Memory B cell (primary cell): ENCODE data around the gene GABRE.

Source experiments
- ATAC-seq: fragments of 150-1000 bp; cut with Tn5 transposase; 2 replicates; pipeline ENCODE4 v1.10.0; 2021; ENCODE audit warnings: low read depth, mild to moderate bottlenecking, moderate library complexity
- DNase-seq, 2 donors: peaks; one replicate each; pipeline ENCODE4 v3.0.0; 2022; ENCODE audit warnings: low spot score in 2 of 2
- H3K27ac Mint-ChIP-seq: one replicate; pipeline ENCODE4 v1.8.0; 2022; ENCODE audit warnings: mild to moderate bottlenecking, moderate library complexity, mixed read lengths
- H3K27me3 Mint-ChIP-seq: one replicate; pipeline ENCODE4 v1.8.0; 2022; ENCODE audit warnings: mixed read lengths
- H3K36me3 Mint-ChIP-seq: one replicate; pipeline ENCODE4 v1.8.0; 2022; ENCODE audit warnings: mild to moderate bottlenecking, mixed read lengths
- H3K4me1 Mint-ChIP-seq: one replicate; pipeline ENCODE4 v1.8.0; 2022; ENCODE audit warnings: mixed read lengths
- H3K4me3 Mint-ChIP-seq: one replicate; pipeline ENCODE4 v1.8.0; 2022; ENCODE audit warnings: mild to moderate bottlenecking, moderate library complexity, mixed read lengths
- H3K9me3 Mint-ChIP-seq: one replicate; pipeline ENCODE4 v1.8.0; 2022; ENCODE audit warnings: mixed read lengths

The GABRE gene, protein sequence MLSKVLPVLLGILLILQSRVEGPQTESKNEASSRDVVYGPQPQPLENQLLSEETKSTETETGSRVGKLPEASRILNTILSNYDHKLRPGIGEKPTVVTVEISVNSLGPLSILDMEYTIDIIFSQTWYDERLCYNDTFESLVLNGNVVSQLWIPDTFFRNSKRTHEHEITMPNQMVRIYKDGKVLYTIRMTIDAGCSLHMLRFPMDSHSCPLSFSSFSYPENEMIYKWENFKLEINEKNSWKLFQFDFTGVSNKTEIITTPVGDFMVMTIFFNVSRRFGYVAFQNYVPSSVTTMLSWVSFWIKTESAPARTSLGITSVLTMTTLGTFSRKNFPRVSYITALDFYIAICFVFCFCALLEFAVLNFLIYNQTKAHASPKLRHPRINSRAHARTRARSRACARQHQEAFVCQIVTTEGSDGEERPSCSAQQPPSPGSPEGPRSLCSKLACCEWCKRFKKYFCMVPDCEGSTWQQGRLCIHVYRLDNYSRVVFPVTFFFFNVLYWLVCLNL

DNA sequence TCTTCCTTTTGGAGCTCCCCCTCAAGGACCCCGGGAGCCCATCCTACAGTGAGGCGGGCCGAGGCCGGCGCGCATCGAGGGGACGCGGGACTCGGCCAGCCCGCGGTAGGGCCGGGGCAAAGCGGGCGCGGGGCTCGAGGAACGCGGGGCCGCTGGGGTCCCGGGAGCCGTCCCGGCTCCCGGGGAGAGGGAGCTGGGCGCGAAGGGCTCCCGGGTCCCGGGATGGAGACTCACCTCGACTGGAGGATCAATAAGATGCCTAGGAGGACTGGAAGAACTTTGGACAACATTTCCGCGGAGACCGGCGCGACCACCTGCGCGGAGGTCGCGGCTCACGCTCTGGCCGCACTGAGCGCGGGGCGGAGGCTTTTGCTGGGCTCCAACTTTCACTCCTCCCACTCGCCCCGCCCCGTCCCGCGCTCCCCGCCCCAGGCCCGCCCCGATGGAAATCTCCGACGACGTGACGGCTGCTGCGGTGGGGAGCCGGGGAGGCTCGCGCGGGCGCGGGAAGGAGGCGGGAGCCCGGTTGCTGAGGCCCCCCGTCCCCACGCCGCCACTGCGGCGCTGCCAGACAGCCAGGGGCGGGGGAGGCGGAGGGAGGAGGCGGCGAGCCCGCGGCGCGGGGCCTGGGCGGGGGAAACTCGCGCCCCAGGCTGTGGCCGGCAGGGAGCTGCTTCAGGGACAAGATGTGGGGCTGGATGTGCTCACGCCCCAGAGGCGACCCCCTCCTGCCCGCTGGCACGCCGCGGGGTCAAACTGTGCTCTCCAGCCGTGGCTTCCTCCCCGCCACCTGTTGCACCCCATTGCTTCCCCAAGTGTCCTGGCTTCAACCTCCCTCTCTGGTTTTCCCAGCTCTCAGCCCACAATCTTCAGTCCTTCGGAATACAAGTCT lies at the start of gene GABRE:
GABRE (minus strand) TSS at position 341 of the 892 bp plus-strand sequence; CDS start at position 290, 51 bp downstream.
- Mint-ChIP-seq H3K36me3 (no peaks in the 10 kb centered on the region), H3K9me3 (peaks cover 2% of the 10 kb centered on the region), H3K27me3 (peaks cover 2% of the 10 kb centered on the region), H3K4me3 (no peak within 1 kb of the TSS), H3K27ac (no peak within 1 kb of the TSS), H3K4me1 (no peaks in the 10 kb centered on the region)
- DNase-seq (no peak), ATAC-seq (no peak)

GRCh38 chrX:152020888-152021287 lies 46.4 kb upstream of the GABRE start:
- no peak overlapping the region for H3K27ac Mint-ChIP-seq
- H3K4me1 Mint-ChIP-seq = no peaks in the 10 kb centered on the region
- H3K4me3 Mint-ChIP-seq = no peak overlapping the region
- DNase-seq (no peak), ATAC-seq (no peak)
- no peaks in the 10 kb centered on the region for H3K27me3 Mint-ChIP-seq
- H3K9me3 Mint-ChIP-seq = no peaks in the 10 kb centered on the region
- H3K36me3 Mint-ChIP-seq = no peaks in the 10 kb centered on the region

DNA sequence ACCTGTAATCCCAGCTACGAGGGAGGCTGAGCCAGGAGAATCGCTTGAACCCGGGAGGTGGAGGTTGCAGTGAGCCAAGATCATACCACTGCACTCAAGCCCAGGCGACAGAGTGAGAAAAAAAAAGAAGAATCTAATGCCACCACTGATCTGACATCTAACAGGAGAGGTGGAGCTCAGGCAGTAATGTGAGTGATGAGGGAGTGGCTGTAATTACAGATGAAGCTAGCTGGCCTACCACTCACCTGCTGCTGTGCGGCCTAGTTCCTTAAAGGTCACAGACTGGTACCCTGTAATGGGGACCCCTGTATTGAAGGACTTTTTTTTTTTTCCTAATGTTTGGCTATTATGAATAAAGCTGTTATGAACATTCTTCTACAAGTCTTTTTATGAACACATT lies 25.3 kb upstream of the GABRE start:
- H3K4me1 Mint-ChIP-seq = no peaks in the 10 kb centered on the region
- no peaks in the 10 kb centered on the region for H3K36me3 Mint-ChIP-seq
- no peaks in the 10 kb centered on the region for H3K27me3 Mint-ChIP-seq
- DNase-seq = no peak
- no peak for ATAC-seq
- H3K9me3 Mint-ChIP-seq = no peaks in the 10 kb centered on the region
- no peak overlapping the region for H3K4me3 Mint-ChIP-seq
- no peak overlapping the region for H3K27ac Mint-ChIP-seq

DNA sequence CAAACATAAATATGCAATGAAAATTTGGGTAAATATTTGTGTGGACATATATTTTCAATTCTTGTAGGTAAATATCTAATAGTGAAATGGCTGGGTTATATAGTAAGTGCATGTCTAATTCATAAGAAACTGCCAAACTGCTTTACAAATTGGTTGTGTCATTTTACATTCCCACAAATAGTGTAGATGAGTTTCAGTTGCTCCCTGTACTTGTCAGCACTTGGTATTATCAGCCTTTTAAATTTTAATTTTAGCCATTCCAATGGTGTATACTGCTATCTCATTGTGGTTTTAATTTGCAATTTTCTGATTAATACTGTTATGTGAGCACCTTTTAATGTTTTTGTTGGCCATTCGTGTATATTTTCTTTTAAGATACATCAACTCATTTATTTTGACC lies 23.1 kb upstream of the GABRE start:
- DNase-seq (no peak), ATAC-seq (no peak)
- Mint-ChIP-seq H3K4me3 (no peak overlapping the region), H3K27me3 (no peaks in the 10 kb centered on the region), H3K27ac (no peak overlapping the region), H3K9me3 (no peaks in the 10 kb centered on the region), H3K4me1 (no peaks in the 10 kb centered on the region), H3K36me3 (no peaks in the 10 kb centered on the region)

- H3K36me3 Mint-ChIP-seq = no peaks in the 10 kb centered on the region
- DNase-seq (no peak), ATAC-seq (no peak)
- no peaks in the 10 kb centered on the region for H3K4me1 Mint-ChIP-seq
- no peak overlapping the region for H3K27ac Mint-ChIP-seq
- no peaks in the 10 kb centered on the region for H3K27me3 Mint-ChIP-seq
- no peak overlapping the region for H3K4me3 Mint-ChIP-seq
- H3K9me3 Mint-ChIP-seq = no peaks in the 10 kb centered on the region
Measured at GRCh38 chrX:151996347-151996746, 21.9 kb upstream of the GABRE start.

- Mint-ChIP-seq H3K36me3 (no peaks in the 10 kb centered on the region), H3K27ac (no peak overlapping the region), H3K4me3 (no peak overlapping the region), H3K9me3 (peaks cover 2% of the 10 kb centered on the region), H3K4me1 (no peaks in the 10 kb centered on the region), H3K27me3 (no peaks in the 10 kb centered on the region)
- DNase-seq (no peak), ATAC-seq (no peak)
Measured at GRCh38 chrX:151994476-151994875, 20.0 kb upstream of the GABRE start.

DNA sequence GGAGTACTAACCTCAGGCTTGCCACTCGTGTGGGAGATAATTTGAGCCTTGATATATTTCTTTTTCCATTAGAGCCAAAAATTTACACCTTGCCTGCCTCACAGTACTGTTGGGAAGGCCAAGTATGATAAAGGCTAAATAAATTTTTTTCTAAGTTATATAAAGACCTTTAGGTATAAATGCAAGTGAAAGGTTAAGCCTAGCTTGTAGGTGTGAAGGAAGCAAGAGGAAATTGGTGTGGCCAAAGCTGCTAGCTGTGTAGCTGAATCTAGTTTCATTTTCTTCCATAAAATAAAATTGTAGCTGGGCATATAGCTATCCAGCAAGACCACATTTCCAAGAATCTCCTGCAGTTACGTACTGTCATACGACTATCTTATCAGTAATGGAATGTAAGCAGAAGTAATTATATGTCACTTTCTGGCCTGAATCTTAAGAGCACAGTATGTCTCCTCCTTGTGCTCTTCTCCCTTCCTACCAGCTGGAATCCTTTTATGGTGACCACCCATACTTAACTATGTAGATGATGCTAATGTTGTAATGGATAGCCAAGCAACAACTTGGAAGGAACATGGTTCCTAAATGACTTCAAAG lies 14.3 kb upstream of the GABRE start:
- ATAC-seq = no peak
- Mint-ChIP-seq H3K4me1 (no peaks in the 10 kb centered on the region), H3K9me3 (peaks cover 2% of the 10 kb centered on the region), H3K4me3 (no peak overlapping the region), H3K36me3 (no peaks in the 10 kb centered on the region), H3K27me3 (no peaks in the 10 kb centered on the region), H3K27ac (no peak overlapping the region)
- DNase-seq = no peak

- Mint-ChIP-seq H3K27me3 (no peaks in the 10 kb centered on the region), H3K27ac (no peak overlapping the region), H3K36me3 (no peaks in the 10 kb centered on the region), H3K4me1 (no peaks in the 10 kb centered on the region), H3K4me3 (no peak overlapping the region), H3K9me3 (peaks cover 2% of the 10 kb centered on the region)
- DNase-seq = no peak
- ATAC-seq = no peak
Measured at GRCh38 chrX:151987108-151987507, 12.6 kb upstream of the GABRE start.

- no peak for ATAC-seq
- no peaks in the 10 kb centered on the region for H3K36me3 Mint-ChIP-seq
- no peaks in the 10 kb centered on the region for H3K27me3 Mint-ChIP-seq
- no peak overlapping the region for H3K27ac Mint-ChIP-seq
- DNase-seq = no peak
- no peak overlapping the region for H3K4me3 Mint-ChIP-seq
- no peaks in the 10 kb centered on the region for H3K4me1 Mint-ChIP-seq
- H3K9me3 Mint-ChIP-seq = peaks cover 2% of the 10 kb centered on the region
Measured at GRCh38 chrX:151985955-151986354, 11.5 kb upstream of the GABRE start.

DNA sequence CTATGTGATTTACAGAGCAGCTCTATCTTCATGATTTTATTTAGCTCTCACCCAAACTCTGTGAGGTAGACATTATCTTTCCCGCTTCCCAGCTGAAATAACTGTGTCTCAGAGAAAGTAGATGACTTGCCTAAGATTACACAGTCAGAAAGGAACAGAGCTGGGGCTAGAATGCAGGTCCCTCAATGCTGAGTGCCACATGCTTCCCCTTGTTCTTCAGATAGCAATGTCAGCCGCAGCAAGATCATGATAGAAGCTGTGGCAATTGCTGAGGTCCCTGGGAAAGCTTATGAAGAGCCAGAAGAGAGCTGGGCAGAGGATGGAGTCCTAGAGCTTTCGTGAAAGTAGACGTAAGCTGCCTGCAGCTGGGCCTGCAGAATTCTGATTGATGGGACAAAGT lies 11.1 kb upstream of the GABRE start:
- DNase-seq = no peak
- H3K4me1 Mint-ChIP-seq = no peaks in the 10 kb centered on the region
- H3K36me3 Mint-ChIP-seq = no peaks in the 10 kb centered on the region
- H3K4me3 Mint-ChIP-seq = no peak overlapping the region
- ATAC-seq = no peak
- H3K27ac Mint-ChIP-seq = no peak overlapping the region
- H3K9me3 Mint-ChIP-seq = peaks cover 2% of the 10 kb centered on the region
- no peaks in the 10 kb centered on the region for H3K27me3 Mint-ChIP-seq

GRCh38 chrX:151984902-151985301 lies 10.4 kb upstream of the GABRE start:
- Mint-ChIP-seq H3K4me1 (no peaks in the 10 kb centered on the region), H3K27me3 (no peaks in the 10 kb centered on the region), H3K27ac (no peak overlapping the region), H3K9me3 (peaks cover 2% of the 10 kb centered on the region), H3K4me3 (no peak overlapping the region), H3K36me3 (no peaks in the 10 kb centered on the region)
- no peak for DNase-seq
- ATAC-seq = no peak

- no peaks in the 10 kb centered on the region for H3K27me3 Mint-ChIP-seq
- no peak overlapping the region for H3K27ac Mint-ChIP-seq
- no peak for DNase-seq
- no peak for ATAC-seq
- H3K9me3 Mint-ChIP-seq = no peaks in the 10 kb centered on the region
- no peak overlapping the region for H3K4me3 Mint-ChIP-seq
- H3K36me3 Mint-ChIP-seq = no peaks in the 10 kb centered on the region
- no peaks in the 10 kb centered on the region for H3K4me1 Mint-ChIP-seq
Measured at GRCh38 chrX:151984328-151984727, 9.9 kb upstream of the GABRE start.

GRCh38 chrX:151983186-151983585 lies 8.7 kb upstream of the GABRE start:
- H3K4me1 Mint-ChIP-seq = no peaks in the 10 kb centered on the region
- no peaks in the 10 kb centered on the region for H3K9me3 Mint-ChIP-seq
- H3K27me3 Mint-ChIP-seq = no peaks in the 10 kb centered on the region
- H3K4me3 Mint-ChIP-seq = no peak overlapping the region
- H3K27ac Mint-ChIP-seq = no peak overlapping the region
- DNase-seq = no peak
- no peak for ATAC-seq
- no peaks in the 10 kb centered on the region for H3K36me3 Mint-ChIP-seq

- Mint-ChIP-seq H3K27me3 (no peaks in the 10 kb centered on the region), H3K4me1 (no peaks in the 10 kb centered on the region), H3K9me3 (peaks cover 2% of the 10 kb centered on the region), H3K4me3 (no peak overlapping the region), H3K27ac (no peak overlapping the region), H3K36me3 (no peaks in the 10 kb centered on the region)
- ATAC-seq = no peak
- no peak for DNase-seq
Measured at GRCh38 chrX:151982222-151982621, 7.7 kb upstream of the GABRE start.
